RKO (cell line): Measurements from ENCODE around the gene SERPINA12.
A peak's percentile ranks its signal among the peaks of the same experiment; 100 is the strongest.
"Not testable (repeated sequence)": the region's sequence is repeated elsewhere in the genome, so short reads cannot be mapped to it uniquely, and the experiment has no call there.

Source experiments
- DNase-seq: peaks from one replicate; pipeline ENCODE4 v3.0.0-alpha.2; 2016; ENCODE audit warnings: low spot score

The SERPINA12 gene

DNA sequence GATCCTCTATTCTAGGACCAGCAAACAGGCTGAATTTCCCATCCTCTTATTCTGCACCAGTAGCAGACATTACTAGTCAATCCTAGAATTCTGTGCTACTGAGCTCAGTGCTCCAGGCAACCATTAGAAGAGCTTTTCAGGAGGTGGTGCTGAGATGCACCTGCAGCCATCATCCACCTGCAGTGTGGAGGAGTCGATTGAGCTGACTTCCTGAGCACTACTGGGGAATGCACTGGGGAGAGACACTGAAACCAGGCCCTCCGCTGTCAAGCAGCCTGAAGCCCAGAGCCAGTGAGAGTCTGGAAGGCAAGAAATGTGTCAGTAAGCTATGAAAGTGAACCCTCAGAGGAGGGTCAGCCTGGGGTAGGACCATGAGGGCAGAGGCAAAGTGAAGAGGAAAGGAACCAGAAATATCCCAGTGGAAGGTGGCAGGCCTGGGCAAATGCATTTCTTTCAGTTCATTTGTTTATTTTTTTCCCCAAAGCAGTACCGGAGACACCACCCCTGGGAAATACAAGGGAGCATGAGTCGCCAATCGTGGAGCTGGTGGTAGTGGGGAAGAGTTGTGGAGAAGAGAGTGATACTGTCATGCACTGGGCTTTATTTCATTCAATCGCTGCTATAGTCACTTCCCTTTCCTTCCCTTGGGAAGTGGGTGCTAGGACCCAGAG, 28.9 kb upstream of the SERPINA12 start:
- DNase-seq = no peak

DNA sequence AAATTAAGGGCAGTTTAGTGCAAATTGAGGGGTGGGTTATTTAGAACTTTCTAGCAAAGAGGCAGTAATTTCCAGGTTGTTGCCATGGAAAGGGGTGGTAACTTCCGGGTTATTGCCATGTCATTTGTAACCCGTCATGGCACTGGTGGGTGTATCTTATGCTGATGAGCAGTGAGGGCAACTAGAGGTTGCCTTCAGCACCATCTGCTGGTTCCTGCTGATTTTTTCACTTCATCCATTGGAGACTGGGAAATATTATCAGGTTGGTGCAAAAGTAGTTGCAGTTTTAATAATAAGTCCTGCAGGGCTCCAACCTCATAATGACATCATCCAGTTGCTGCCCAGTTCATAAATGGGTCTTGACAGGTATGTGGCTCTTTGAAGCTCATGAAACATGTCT, 27.6 kb upstream of the SERPINA12 start:
- DNase-seq = peak; percentile 50

GRCh38 chr14:94535506-94535905, 26.2 kb upstream of the SERPINA12 start:
- no peak for DNase-seq

GRCh38 chr14:94532447-94532846, 23.2 kb upstream of the SERPINA12 start:
- no peak for DNase-seq

DNA sequence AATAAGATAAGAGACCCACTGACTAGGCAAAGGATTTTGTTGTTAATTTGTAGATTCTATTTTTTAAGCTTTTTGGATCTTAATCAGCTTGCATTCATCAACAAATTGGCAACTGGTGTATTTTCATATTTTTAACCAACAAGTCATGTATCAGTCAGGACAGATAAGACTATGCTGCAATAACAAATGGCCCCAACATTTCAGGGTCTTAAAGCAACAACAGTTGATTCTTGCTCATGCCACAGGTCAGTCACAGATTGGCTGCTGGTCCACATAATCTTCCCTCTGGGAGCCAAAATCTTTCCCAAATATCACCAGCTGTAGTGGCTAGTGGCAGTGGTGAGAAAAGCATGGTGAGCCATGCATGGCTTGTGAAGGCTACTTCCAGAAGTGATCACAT, 21.9 kb upstream of the SERPINA12 start:
- DNase-seq = no peak

GRCh38 chr14:94524093-94524492, 14.8 kb upstream of the SERPINA12 start:
- DNase-seq = no peak

GRCh38 chr14:94523265-94523664, 14.0 kb upstream of the SERPINA12 start:
- DNase-seq = no peak

DNA sequence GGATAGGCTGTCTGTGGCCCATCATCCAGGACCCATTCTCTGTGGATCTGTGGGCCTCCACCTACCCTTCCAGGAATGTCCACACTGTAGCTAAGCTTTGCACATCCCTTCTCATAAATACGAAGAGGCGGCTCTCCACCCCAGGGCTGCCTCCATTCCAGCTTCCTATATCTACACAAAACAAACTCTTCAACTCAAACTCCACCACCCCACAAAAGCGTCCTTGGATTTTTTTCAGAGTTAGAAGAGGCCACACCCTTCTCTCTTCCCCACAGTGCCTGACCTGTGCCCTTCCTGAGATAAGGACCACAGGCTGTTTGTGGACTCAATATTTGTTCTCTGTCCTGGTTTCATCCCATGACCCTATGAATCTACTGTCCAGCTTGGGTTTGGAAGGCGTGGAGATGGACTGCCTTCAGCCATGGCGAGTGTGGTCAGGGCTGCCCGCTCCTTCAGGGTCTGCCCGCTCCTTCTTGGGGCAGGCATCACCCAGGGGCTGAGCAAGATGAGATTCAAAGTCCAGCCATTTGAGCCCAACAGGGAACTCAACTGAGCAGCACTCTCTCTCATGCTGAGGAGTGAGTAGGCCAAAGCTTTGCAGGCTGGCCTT, 13.0 kb upstream of the SERPINA12 start:
- no peak for DNase-seq

GRCh38 chr14:94521375-94522114, 12.3 kb upstream of the SERPINA12 start:
- no peak for DNase-seq

DNA sequence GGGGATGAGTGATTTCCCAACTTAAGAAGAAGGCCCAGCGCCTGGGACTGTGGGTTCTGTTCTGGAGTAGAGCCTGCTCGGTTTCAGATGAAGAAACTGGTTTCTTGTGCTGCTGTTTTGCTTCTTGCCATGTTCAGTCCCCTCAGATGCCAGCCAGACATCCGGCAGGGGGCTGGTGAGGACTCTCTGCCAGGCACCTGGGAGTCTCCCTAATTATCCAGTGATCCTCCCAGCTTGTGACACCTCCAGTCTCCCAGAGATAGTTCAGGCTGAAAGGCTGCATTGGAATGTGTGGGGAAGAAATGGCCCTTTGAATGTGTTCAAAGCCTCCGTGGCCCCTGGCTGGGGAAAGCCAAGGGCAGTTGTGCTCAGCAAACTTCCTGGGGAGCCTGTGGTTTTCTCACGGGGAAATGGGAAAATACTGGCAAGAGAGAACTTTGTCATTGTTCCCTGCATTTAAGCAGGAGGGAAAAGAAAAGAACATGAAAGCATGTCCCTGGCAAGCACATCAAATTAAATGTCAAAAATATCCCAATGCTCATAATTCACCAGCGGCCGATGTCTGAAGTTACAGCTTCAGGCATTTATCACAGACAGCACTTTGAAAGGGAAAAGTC, 8.5 kb upstream of the SERPINA12 start:
- no peak for DNase-seq

DNA sequence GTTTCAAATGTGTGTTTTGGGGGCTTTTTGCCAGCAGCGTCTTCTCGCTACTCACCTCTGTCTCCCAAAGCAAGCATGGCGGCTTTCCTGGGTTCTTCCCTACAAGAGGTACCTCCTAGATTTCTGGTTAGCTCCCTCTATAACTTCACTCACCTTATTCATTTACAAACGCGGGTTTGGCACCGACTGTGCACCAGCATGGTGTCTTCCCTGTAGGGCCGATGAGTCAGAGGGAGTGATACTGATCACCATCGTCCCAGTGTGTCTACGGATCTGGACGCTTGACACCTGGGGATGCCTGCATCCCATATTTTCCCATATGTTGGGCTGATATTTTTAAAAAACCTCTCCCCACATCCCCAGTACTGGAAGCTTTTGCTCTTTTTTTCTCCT, 8.0 kb upstream of the SERPINA12 start:
- DNase-seq = no peak

GRCh38 chr14:94515856-94516255, 6.6 kb upstream of the SERPINA12 start:
- no peak for DNase-seq

DNA sequence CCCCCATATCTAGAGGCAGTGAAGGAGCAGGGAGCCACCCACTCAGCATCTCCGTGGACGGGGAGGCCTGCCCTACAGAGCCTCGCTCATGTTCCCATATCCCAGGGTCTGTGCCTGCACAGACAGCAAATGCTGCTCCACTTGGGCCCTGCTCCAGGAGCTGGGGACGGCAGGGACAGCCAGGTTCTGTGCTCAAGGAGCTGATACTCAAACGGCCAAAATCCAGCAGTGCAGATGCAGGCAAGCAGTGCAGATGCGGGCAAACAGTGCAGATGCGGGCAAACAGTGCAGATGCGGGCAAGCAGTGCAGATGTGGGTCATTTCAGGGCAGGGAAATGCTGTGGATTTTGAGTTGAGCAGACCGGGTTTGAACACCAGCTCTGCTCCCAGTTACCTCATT, 6.2 kb upstream of the SERPINA12 start:
- no peak for DNase-seq

DNA sequence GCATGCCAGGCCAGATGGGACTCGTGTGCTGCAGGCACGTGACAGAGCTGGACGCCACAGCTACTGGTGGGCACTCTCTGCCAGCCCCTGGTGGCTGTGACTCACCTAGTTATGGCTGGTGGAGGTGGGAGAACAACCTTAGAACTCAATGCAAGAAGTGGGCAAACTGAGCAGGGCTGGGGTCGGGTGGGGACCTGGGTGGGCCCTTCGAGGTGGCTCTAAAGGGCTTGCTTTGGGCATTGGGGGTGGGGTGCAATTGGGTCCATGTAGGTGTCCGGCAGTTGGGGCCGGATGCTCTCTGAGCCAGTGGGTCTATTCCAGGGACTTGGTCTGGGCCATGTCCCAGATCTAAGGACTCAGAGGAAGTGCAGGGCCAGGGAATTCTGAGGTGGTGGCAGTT, 5.1 kb upstream of the SERPINA12 start:
- DNase-seq = no peak

DNA sequence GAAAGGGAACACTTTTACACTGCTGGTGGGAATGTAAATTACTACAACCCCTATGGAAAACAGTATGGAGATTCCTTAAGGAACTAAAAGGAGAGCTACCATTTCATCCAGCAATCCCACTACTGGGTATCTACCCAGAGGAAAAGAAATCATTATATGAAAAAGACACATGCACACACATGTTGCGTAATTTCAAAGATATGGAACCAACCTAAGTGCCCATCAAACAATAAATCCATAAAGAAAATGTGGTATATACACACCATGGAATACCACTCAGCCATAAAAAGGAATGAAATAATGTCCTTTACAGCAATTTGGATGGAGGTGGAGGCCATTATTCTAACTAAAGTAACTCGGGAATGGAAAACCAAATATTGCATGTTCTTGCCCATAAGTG, 1.2 kb upstream of the SERPINA12 start:
- DNase-seq = not testable (repeated sequence)

- no peak for DNase-seq
Observed at GRCh38 chr14:94505641-94506040, 3.6 kb downstream of the SERPINA12 start.

DNA sequence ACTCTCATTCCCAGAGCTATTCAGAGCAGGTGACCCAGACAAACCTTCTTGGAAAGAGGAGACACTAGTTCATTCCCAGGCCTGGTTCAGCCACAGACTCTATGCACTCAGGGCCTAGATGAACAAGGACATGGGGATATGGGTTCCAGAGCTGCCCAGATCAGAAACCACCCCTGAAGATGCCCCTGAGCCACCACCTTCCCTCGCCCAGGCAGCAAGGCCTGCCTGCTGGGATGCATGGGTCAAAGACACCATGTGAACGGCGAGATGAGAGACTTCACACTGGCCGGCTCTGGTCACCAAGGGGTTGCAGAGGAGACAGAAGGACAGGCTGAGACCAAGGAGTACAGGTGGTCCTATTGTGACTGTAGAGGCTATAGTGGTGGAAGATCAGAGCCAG, 4.1 kb downstream of the SERPINA12 start:
- DNase-seq = no peak

GRCh38 chr14:94501588-94502516, 7.4 kb downstream of the SERPINA12 start:
- DNase-seq = no peak

GRCh38 chr14:94500264-94500663, 9.0 kb downstream of the SERPINA12 start:
- no peak for DNase-seq

DNA sequence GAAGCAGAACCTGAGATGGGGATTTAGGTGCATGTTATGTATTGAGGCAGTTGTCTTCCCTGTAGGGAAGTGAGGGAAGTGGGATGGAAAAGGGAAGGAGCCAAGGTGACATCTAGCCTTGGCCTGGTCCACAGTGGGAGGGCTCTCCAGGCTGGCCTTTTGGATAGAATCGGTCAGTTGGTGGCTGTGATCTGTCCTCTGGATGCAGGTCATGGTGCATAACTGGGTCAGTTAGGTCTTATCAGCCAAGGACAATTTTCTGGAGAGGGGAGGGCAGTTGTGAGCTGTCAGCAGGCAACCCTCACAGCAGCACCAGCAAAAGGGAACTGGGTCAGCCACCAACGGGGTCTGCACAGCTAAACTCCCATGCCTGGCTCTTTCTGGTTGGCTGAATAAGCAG, 9.6 kb downstream of the SERPINA12 start:
- DNase-seq = no peak

GRCh38 chr14:94498215-94498614, 11.1 kb downstream of the SERPINA12 start:
- no peak for DNase-seq

GRCh38 chr14:94494085-94494484, 15.2 kb downstream of the SERPINA12 start:
- DNase-seq = no peak
